K562 (cell line): ENCODE data around the gene OSBPL1A. TPM values are rescaled to one million over a fixed set of nuclear protein-coding genes. Genes with fewer than 3 reads are reported as not detected.

Experiments used
- ATAC-seq: fragments of 200-7000 bp; cut with Tn5 transposase; 3 replicates; pipeline ENCODE4 v1.9.1; 2020; ENCODE audit warnings: moderate library complexity
- BruUV-seq: library from RNA; stranded (reverse); fragments of 400-500 nt; replicated peaks from 2 replicates; lab custom pipeline; 2021; lab: Mats Ljungman, UMichigan
- CTCF ChIA-PET: fragments of 300-600 bp; formaldehyde crosslinking; extraction: SDS; loops from one replicate; lab custom pipeline; 2021; ENCODE audit warnings: low intra/inter-chr PET ratio; lab: Yijun Ruan, JAX
- POLR2A ChIA-PET: fragments of 300-600, 350-650 bp; sonication (Branson Sonifier 250); formaldehyde crosslinking; extraction: SDS; loops from one replicate; lab custom pipeline; 2021; ENCODE audit warnings: antibody characterized with exemption, inconsistent platforms; lab: Yijun Ruan, JAX
- DNase-seq, 4 experiments: peaks; one replicate each; pipeline versions ENCODE4 v3.0.0 to v3.0.0-alpha.2; 2011 to 2018; ENCODE audit warnings: low spot score in 3 of 4, mixed read lengths in 3 of 4; ENCODE audit errors: extremely low read depth in 1 of 4
- FAIRE-seq: peaks from 2 replicates; lab custom pipeline; 2011; peaks lifted over from hg19 to GRCh38; lab: Jason Lieb, UNC
- H2AFZ ChIP-seq: 2 replicates; pipeline ENCODE4 v1.6.0; 2011; ENCODE audit warnings: low read depth, low read length, control low read depth, inconsistent platforms
- H3K27ac ChIP-seq: fragments of 200-600 bp; 3 replicates; pipeline ENCODE4 v1.8.0; 2011; ENCODE audit warnings: low read depth, mild to moderate bottlenecking, control low read depth, inconsistent platforms, low read length, moderate library complexity, mixed read lengths; ENCODE audit errors: extremely low read depth
- H3K27me3 ChIP-seq, 2 experiments: fragments of 300-600 bp in 1 of 2; 2 replicates in 1 of 2; 3 replicates in 1 of 2; pipeline versions ENCODE4 v1.6.0 to v1.8.0; 2011; ENCODE audit warnings: inconsistent platforms in 2 of 2, low read length in 2 of 2, mild to moderate bottlenecking in 1 of 2, mixed read lengths in 1 of 2, moderate library complexity in 1 of 2; ENCODE audit not compliant: control insufficient read depth in 2 of 2, insufficient read depth in 2 of 2
- H3K36me3 ChIP-seq: fragments of 300-600 bp; 3 replicates; pipeline ENCODE4 v1.8.0; 2011; ENCODE audit warnings: mild to moderate bottlenecking, low read length, inconsistent platforms; ENCODE audit not compliant: control insufficient read depth, insufficient read depth
- H3K4me1 ChIP-seq, 2 experiments: fragments of 200-600 bp in 1 of 2; replicated peaks in 1 of 2; 2 replicates in 1 of 2; 3 replicates in 1 of 2; pipeline versions ENCODE4 v1.5.1 to v1.8.0; 2011; ENCODE audit warnings: inconsistent platforms in 2 of 2, low read length in 2 of 2, mild to moderate bottlenecking in 1 of 2, mixed read lengths in 1 of 2, moderate library complexity in 1 of 2; ENCODE audit not compliant: control insufficient read depth in 2 of 2, insufficient read depth in 2 of 2
- H3K4me2 ChIP-seq: 2 replicates; pipeline ENCODE4 v1.6.1; 2011; ENCODE audit warnings: low read length, control low read depth, inconsistent platforms, mixed read lengths; ENCODE audit not compliant: insufficient read depth
- H3K4me3 ChIP-seq: fragments of 200-600 bp; sonication (generic), shearing (Covaris generic); 2 replicates; pipeline ENCODE4 v1.5.1; 2016; ENCODE audit warnings: control low read depth, inconsistent platforms
- H3K79me2 ChIP-seq: fragments of 200-600 bp; 3 replicates; pipeline ENCODE4 v1.8.0; 2011; ENCODE audit warnings: low read length, inconsistent platforms; ENCODE audit not compliant: control insufficient read depth, insufficient read depth
- H3K9ac ChIP-seq, 2 experiments: 2 replicates each; pipeline versions ENCODE4 v1.6.0 to v1.6.1; 2011; ENCODE audit warnings: low read depth in 2 of 2, low read length in 2 of 2, control low read depth in 1 of 2, inconsistent platforms in 1 of 2, mild to moderate bottlenecking in 1 of 2, mixed read lengths in 1 of 2; ENCODE audit not compliant: insufficient read depth in 1 of 2
- H3K9me1 ChIP-seq: one replicate; pipeline ENCODE4 v1.6.0; 2011; ENCODE audit warnings: inconsistent platforms, mild to moderate bottlenecking, low read length, moderate library complexity; ENCODE audit not compliant: control insufficient read depth, insufficient read depth
- H3K9me3 ChIP-seq: replicated peaks from 2 replicates; pipeline ENCODE4 v1.5.1; 2011; ENCODE audit warnings: low read depth, low read length, inconsistent platforms; ENCODE audit not compliant: control insufficient read depth, insufficient read depth
- H4K20me1 ChIP-seq: replicated peaks from 2 replicates; pipeline ENCODE4 v1.6.1; 2011; ENCODE audit warnings: low read length, inconsistent platforms, mixed read lengths; ENCODE audit not compliant: control insufficient read depth, insufficient read depth
- CBFB ChIP-seq: sonication (generic); formaldehyde crosslinking; IDR thresholded peaks from 2 replicates; pipeline ENCODE4 v1.4.0; 2020; ENCODE audit warnings: mild to moderate bottlenecking, missing genetic modification reagents
- CHD1 ChIP-seq: fragments of 200-600 bp; sonication (generic); IDR thresholded peaks from one replicate; pipeline ENCODE4 v1.6.1; 2012; ENCODE audit warnings: mild to moderate bottlenecking, moderate library complexity, low read length, inconsistent platforms
- CREB3L1 ChIP-seq: fragments of 450-650 bp; IDR thresholded peaks from 2 replicates; pipeline ENCODE4 v1.6.1; 2014; ENCODE audit warnings: low read depth, mild to moderate bottlenecking, moderate library complexity, borderline replicate concordance
- E2F6 ChIP-seq, 2 experiments: IDR thresholded peaks; 2 replicates each; pipeline ENCODE4 v1.6.1; 2011; ENCODE audit warnings: borderline replicate concordance in 1 of 2, control low read depth in 1 of 2, low read depth in 1 of 2, low read length in 1 of 2, mild to moderate bottlenecking in 1 of 2, mixed read lengths in 1 of 2, moderate library complexity in 1 of 2; ENCODE audit not compliant: insufficient read depth in 1 of 2, insufficient read length in 1 of 2, poor library complexity in 1 of 2, severe bottlenecking in 1 of 2; ENCODE audit errors: extremely low read depth in 1 of 2
- EHMT2 ChIP-seq: fragments of 450-650 bp; IDR thresholded peaks from 2 replicates; pipeline ENCODE4 v1.6.1; 2018; ENCODE audit warnings: antibody characterized with exemption
- IRF1 ChIP-seq: sonication (generic); formaldehyde crosslinking; IDR thresholded peaks from 2 replicates; pipeline ENCODE4 v1.8.0; 2022; ENCODE audit warnings: missing genetic modification reagents, mild to moderate bottlenecking, borderline replicate concordance
- JUN ChIP-seq, 2 experiments: sonication (generic) in 1 of 2; formaldehyde crosslinking in 1 of 2; IDR thresholded peaks; 2 replicates each; pipeline versions ENCODE4 v1.6.1 to v1.8.0; 2012 to 2022; ENCODE audit warnings: borderline replicate concordance in 2 of 2, mild to moderate bottlenecking in 2 of 2, improper control_type of control experiment in 1 of 2, low read depth in 1 of 2, low read length in 1 of 2, missing genetic modification reagents in 1 of 2
- OTX1 ChIP-seq: fragments of 450-650 bp; formaldehyde crosslinking; IDR thresholded peaks from 2 replicates; pipeline ENCODE4 v1.4.0; 2022; ENCODE audit warnings: mild to moderate bottlenecking
- POLR2AphosphoS2 ChIP-seq: IDR thresholded peaks from 2 replicates; pipeline ENCODE4 v1.6.1; 2012; ENCODE audit warnings: low read length, improper control_type of control experiment
- RHOXF2B ChIP-seq: fragments of 250-450 bp; sonication (Bioruptor Pico); conservative IDR thresholded peaks from 2 replicates; pipeline ENCODE4 v1.5.1; 2021
- RNF219 ChIP-seq: fragments of 250-450 bp; sonication (Bioruptor Pico); IDR thresholded peaks from 2 replicates; pipeline ENCODE4 v1.5.0; 2022; ENCODE audit warnings: mild to moderate bottlenecking
- TEAD4 ChIP-seq, 2 experiments: sonication (generic) in 1 of 2; formaldehyde crosslinking in 1 of 2; IDR thresholded peaks; 2 replicates each; pipeline versions ENCODE4 v1.6.1 to v1.8.0; 2012 to 2022; ENCODE audit warnings: borderline replicate concordance in 1 of 2, inconsistent platforms in 1 of 2, low read length in 1 of 2, mild to moderate bottlenecking in 1 of 2, missing genetic modification reagents in 1 of 2
- TRIM28 ChIP-seq: fragments of 450-650 bp; IDR thresholded peaks from 2 replicates; pipeline ENCODE4 v1.6.1; 2017
- U2AF2 ChIP-seq: fragments of 200-400 bp; formaldehyde crosslinking; optimal IDR thresholded peaks from 2 replicates; pipeline ENCODE3; 2017; ENCODE audit warnings: low read depth, mild to moderate bottlenecking, low read length
- ZKSCAN3 ChIP-seq: fragments of 250-450 bp; sonication (Bioruptor Pico); IDR thresholded peaks from 2 replicates; pipeline ENCODE4 v1.4.0; 2020
- ZNF76 ChIP-seq: fragments of 250-450 bp; sonication (Bioruptor Pico); IDR thresholded peaks from 2 replicates; pipeline ENCODE4 v1.4.0; 2020; ENCODE audit warnings: mild to moderate bottlenecking, moderate library complexity, borderline replicate concordance
- WGBS: fragments of 100-300 bp; shearing (Covaris generic); methylation state at CpG from one replicate; pipeline ENCODE4 v1.1.6; 2016; ENCODE audit warnings: low coverage, mixed read lengths; ENCODE audit not compliant: insufficient coverage; ENCODE audit errors: missing lambda C conversion rate; 5-methylcytosine and 5-hydroxymethylcytosine counted together
- in situ Hi-C: fragments of 300-500 bp; cut with MboI; formaldehyde crosslinking; loops from 4 replicates; pipeline ENCODE4 v1.15.0; 2018; ENCODE audit warnings: inconsistent platforms, mixed read lengths
- intact Hi-C: fragments of 100-400 bp; cut with micrococcal nuclease; formaldehyde crosslinking; loops from 2 replicates; pipeline ENCODE4 v1.14.2; 2022
- polyA plus RNA-seq, 8 experiments: library from polyadenylated mRNA; depleted of rRNA in 4 of 8; stranded (reverse) in 5 of 8; unstranded in 3 of 8; fragments of >200 nt; fragmentation: Nextera tagmentation in 2 of 8; fragmentation: Illumina TruSeq in 1 of 8; extraction: Ambion mirVana in 2 of 8; extraction: Trizol in 1 of 8; gene quantifications; 2 replicates each; pipeline versions ENCODE4 v1.2.1 to v1.2.3, GENCODE V29; 2011 to 2014; ENCODE audit warnings: inconsistent platforms in 1 of 8, missing spikeins in 1 of 8
- total RNA-seq, 7 experiments: library from RNA; depleted of rRNA in 6 of 7; stranded (reverse); fragments of >200 nt in 6 of 7; fragmentation: Illumina TruSeq in 2 of 7; extraction: Trizol in 2 of 7; gene quantifications; 2 replicates each; pipeline versions ENCODE4 v1.2.1 to v1.2.3, GENCODE V29; 2011 to 2021; ENCODE audit warnings: low replicate concordance in 1 of 7

Gene OSBPL1A
- total and polyA plus RNA-seq, 9 of the 15 experiments (the other 6 are each of a cell fraction or from before 2014, with no cell fraction given): 0.40 to 0.49 TPM; not detected in 7

- no peak for TF ChIP-seq TEAD4 (IDR thresholded peaks at IDR 0.05; ENCODE audit: low read length)
- no peak for TF ChIP-seq TEAD4 (CRISPR knock-in tag; IDR thresholded peaks at IDR 0.05; ENCODE audit: borderline replicate concordance)
- no peak for TF ChIP-seq EHMT2
- TF ChIP-seq CREB3L1: no peak
- TF ChIP-seq, all 486 proteins: peak for 0
Measured at GRCh38 chr18:24130494-24130893, 267.1 kb downstream of the OSBPL1A start (continued).

DNA sequence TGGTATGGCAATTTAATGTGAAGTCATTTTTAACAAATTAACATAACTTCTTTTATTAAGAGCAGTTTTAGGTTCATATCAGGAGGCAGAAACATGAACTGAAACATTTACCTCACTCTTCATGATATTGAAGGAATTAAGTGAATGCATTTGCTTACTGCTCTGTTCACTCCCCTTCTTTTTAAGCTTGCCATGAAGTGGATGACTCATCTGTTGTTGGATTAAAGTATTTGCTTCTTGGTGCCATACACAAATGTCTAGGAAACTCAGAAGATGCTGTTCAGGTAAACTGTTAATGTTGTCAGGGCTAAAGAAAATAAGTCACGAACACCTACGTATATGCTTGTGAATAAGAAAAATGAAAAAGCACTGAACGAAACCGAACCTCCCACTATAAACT lies 268.9 kb downstream of the OSBPL1A start:
- no peak overlapping the region for H2AFZ ChIP-seq
- H3K4me3 ChIP-seq: no peak overlapping the region
- no peaks in the 10 kb centered on the region for H4K20me1 ChIP-seq
- H3K9me1 ChIP-seq: no peaks in the 10 kb centered on the region
- H3K9ac ChIP-seq: no peak overlapping the region
- no peaks in the 10 kb centered on the region for H3K27me3 ChIP-seq
- no peak for DNase-seq
- intact Hi-C loops: no loop called here
- no peaks in the 10 kb centered on the region for H3K9me3 ChIP-seq
- no peaks in the 10 kb centered on the region for H3K79me2 ChIP-seq
- 0% methylated on average over 4 of the region's 4 CpGs for WGBS
- H3K27ac ChIP-seq: no peak overlapping the region
- no peak for ATAC-seq
- H3K36me3 ChIP-seq: no peaks in the 10 kb centered on the region
- POLR2A ChIA-PET: no interaction called here
- TF ChIP-seq CHD1 (no peak), IRF1 (CRISPR knock-in tag) (no peak), OTX1 (CRISPR knock-in tag) (no peak), POLR2AphosphoS2 (no peak), CBFB (CRISPR knock-in tag) (no peak), RHOXF2B (CRISPR knock-in tag) (no peak), JUN (IDR thresholded peaks at IDR 0.05; ENCODE audit: borderline replicate concordance, low read depth, low read length) (no peak), JUN (CRISPR knock-in tag; IDR thresholded peaks at IDR 0.05; ENCODE audit: borderline replicate concordance) (no peak), RNF219 (CRISPR knock-in tag) (no peak), ZKSCAN3 (CRISPR knock-in tag) (no peak), TRIM28 (no peak), ZNF76 (CRISPR knock-in tag) (no peak), U2AF2 (no peak), E2F6 (IDR thresholded peaks at IDR 0.05; ENCODE audit: borderline replicate concordance in 1 of 2, extremely low read depth in 1 of 2, insufficient read depth in 1 of 2, insufficient read length in 1 of 2, low read depth in 1 of 2, low read length in 1 of 2, poor library complexity in 1 of 2, severe bottlenecking in 1 of 2) (no peak)
- TF ChIP-seq, all 486 proteins: peak for 0
- Histone ChIP-seq H3K4me1 (no peaks in the 10 kb centered on the region), H3K4me2 (no peak overlapping the region)
- no TSS peak for BruUV-seq
- in situ Hi-C loops: no loop called here
- FAIRE-seq: no peak
- CTCF ChIA-PET: no interaction called here
